Measurements from ENCODE around the gene ZNF362. TPM values are rescaled to one million over a fixed set of nuclear protein-coding genes. Genes with fewer than 3 reads are reported as not detected.

The ZNF362 gene
- total and polyA plus RNA-seq, 10 of the 15 experiments (the other 5 are each of a cell fraction or from before 2014, with no cell fraction given), result 0.74 to 22.8 (median 7.4) TPM

DNA sequence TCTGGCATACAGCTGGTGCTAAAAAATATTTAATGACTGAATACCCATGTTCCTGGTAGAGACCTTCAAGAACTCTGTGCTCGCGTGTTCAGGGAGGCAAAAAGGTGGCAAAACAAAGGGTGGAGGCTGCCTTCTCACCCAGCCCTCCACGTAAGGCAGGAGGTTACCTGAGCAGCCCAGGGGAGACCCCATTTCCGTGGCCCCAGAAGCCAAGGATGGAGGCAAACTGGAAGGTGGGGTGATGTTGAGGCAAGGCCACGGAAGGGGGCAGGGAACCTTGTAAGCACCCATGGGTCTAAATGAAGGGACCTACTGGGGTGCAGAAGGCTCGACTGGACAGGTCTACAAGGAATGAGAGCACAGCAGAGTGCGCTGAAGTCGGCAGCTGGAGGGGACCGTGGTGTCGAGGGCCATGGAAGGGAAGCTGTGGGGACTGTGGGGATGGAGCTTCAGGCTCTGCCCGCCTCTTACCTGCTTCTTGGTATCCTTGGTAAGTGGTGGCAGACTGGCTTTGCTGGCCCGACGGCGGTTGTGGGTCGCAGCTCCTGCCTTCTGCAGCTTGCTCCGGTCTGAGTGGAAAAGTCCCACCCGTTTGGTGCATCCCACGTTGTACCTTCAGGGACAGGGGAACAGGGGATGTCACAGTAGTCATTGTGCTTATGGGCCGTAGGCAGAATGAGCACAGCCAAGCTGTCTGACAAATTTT, 73.5 kb downstream of the ZNF362 start:
- Histone ChIP-seq H4K20me1 (ENCODE audit: control insufficient read depth, insufficient read depth) (no peaks in the 10 kb centered on the region), H3K9me3 (replicated peaks; ENCODE audit: control insufficient read depth, insufficient read depth, low read length) (no peaks in the 10 kb centered on the region), H3K79me2 (ENCODE audit: control insufficient read depth, insufficient read depth, low read length) (peaks cover 2% of the 10 kb centered on the region; the same call in 1 of the 2 replicates), H3K36me3 (ENCODE audit: control insufficient read depth in 2 of 2, insufficient read depth in 2 of 2, low read length in 1 of 2) (peaks cover 27 to 30% of the 10 kb centered on the region in 2 experiments), H3K4me1 (ENCODE audit: control insufficient read depth, insufficient read depth, low read length) (no peaks in the 10 kb centered on the region), H3K27ac (ENCODE audit: control insufficient read depth, insufficient read depth) (no peak overlapping the region), H3K4me2 (ENCODE audit: control insufficient read depth, insufficient read depth) (no peak overlapping the region), H3K27me3 (replicated peaks in 1 of 2; ENCODE audit: control insufficient read depth in 2 of 2, insufficient read depth in 2 of 2, low read length in 1 of 2) (no peaks in the 10 kb centered on the region), H3K4me3 (no peak overlapping the region), H3K9ac (ENCODE audit: control insufficient read depth, insufficient read depth, low read length) (no peak overlapping the region), H2AFZ (ENCODE audit: control insufficient read depth, low read depth, low read length) (no peak overlapping the region)
- WGBS (ENCODE audit: insufficient coverage, insufficient replicate concordance, low lambda C conversion rate, missing lambda C conversion rate), result 94% methylated on average over 19 of the region's 19 CpGs
- intact Hi-C loops (cut with micrococcal nuclease; ENCODE audit: unreplicated experiment) (no loop called here), in situ Hi-C loops (cut with MboI) (no loop called here)
- DNase-seq (ENCODE audit: low read depth, low spot score) (no peak), FAIRE-seq (no peak), ATAC-seq (no peak)
- no TSS peak for BruUV-seq (replicated peaks)
- TF ChIP-seq, protein P1, sequence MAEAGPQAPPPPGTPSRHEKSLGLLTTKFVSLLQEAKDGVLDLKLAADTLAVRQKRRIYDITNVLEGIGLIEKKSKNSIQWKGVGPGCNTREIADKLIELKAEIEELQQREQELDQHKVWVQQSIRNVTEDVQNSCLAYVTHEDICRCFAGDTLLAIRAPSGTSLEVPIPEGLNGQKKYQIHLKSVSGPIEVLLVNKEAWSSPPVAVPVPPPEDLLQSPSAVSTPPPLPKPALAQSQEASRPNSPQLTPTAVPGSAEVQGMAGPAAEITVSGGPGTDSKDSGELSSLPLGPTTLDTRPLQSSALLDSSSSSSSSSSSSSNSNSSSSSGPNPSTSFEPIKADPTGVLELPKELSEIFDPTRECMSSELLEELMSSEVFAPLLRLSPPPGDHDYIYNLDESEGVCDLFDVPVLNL (IDR thresholded peaks at IDR 0.05; ENCODE audit: low read depth, low read length), result no peak
- no peak for TF ChIP-seq EP300 (IDR thresholded peaks at IDR 0.05; ENCODE audit: borderline replicate concordance in 1 of 2, control insufficient read depth in 1 of 2, low read depth in 2 of 2, low read length in 2 of 2)
- no peak for TF ChIP-seq MTA3 (IDR thresholded peaks at IDR 0.05; ENCODE audit: borderline replicate concordance, low read length)
- no peak for TF ChIP-seq PML (IDR thresholded peaks at IDR 0.05; ENCODE audit: low read length)
- TF ChIP-seq SMARCA5 (IDR thresholded peaks at IDR 0.05), result no peak
- TF ChIP-seq ZNF274 (IDR thresholded peaks at IDR 0.05; ENCODE audit: insufficient read depth, insufficient read length), result no peak
- TF ChIP-seq, protein P2, sequence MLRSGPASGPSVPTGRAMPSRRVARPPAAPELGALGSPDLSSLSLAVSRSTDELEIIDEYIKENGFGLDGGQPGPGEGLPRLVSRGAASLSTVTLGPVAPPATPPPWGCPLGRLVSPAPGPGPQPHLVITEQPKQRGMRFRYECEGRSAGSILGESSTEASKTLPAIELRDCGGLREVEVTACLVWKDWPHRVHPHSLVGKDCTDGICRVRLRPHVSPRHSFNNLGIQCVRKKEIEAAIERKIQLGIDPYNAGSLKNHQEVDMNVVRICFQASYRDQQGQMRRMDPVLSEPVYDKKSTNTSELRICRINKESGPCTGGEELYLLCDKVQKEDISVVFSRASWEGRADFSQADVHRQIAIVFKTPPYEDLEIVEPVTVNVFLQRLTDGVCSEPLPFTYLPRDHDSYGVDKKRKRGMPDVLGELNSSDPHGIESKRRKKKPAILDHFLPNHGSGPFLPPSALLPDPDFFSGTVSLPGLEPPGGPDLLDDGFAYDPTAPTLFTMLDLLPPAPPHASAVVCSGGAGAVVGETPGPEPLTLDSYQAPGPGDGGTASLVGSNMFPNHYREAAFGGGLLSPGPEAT (IDR thresholded peaks at IDR 0.05; ENCODE audit: low read depth), result no peak
- TF ChIP-seq SUPT20H (IDR thresholded peaks at IDR 0.05; ENCODE audit: borderline replicate concordance, control insufficient read depth, low read depth, low read length), result no peak
- no peak for TF ChIP-seq RB1 (IDR thresholded peaks at IDR 0.05; ENCODE audit: borderline replicate concordance)
- no peak for TF ChIP-seq EED (IDR thresholded peaks at IDR 0.05; ENCODE audit: low read depth)
- no peak for TF ChIP-seq TBL1XR1 (IDR thresholded peaks at IDR 0.05; ENCODE audit: low read depth, low read length)
- no peak for TF ChIP-seq CHD1 (IDR thresholded peaks at IDR 0.05; ENCODE audit: low read depth, low read length)
- no peak for TF ChIP-seq HCFC1 (IDR thresholded peaks at IDR 0.05; ENCODE audit: low read length)
- no peak for TF ChIP-seq EGR1 (IDR thresholded peaks at IDR 0.05; ENCODE audit: borderline replicate concordance in 1 of 2, low read depth in 2 of 2, low read length in 2 of 2)
- no peak for TF ChIP-seq JUNB (IDR thresholded peaks at IDR 0.05)
- ChIA-PET RAD21 (ENCODE audit: unreplicated experiment) (interaction anchor here (0.6 kb wide), 1 partner anchor 826 kb away, joined by 4 read pairs; no protein-coding TSS in a partner anchor), SMC1A (ENCODE audit: uncharacterized antibody, unreplicated experiment) (interaction anchor here (2.1 kb wide), 1 partner anchor 9 kb away, joined by 6 read pairs; no protein-coding TSS in a partner anchor), CTCF (interaction anchor here (0.6 to 1.6 kb wide), 2 partner anchors 32 to 34 kb away, joined by 3 to 5 read pairs; no protein-coding TSS in a partner anchor), POLR2A (no interaction called here)

Measured in GM12878 (cell line).